Measurements from ENCODE around the gene PHLDB3. TPM values are rescaled to one million over a fixed set of nuclear protein-coding genes. Genes with fewer than 3 reads are reported as not detected.

The PHLDB3 gene
- total RNA-seq, 1 donor from 2014 or later, result 3.4 TPM

DNA sequence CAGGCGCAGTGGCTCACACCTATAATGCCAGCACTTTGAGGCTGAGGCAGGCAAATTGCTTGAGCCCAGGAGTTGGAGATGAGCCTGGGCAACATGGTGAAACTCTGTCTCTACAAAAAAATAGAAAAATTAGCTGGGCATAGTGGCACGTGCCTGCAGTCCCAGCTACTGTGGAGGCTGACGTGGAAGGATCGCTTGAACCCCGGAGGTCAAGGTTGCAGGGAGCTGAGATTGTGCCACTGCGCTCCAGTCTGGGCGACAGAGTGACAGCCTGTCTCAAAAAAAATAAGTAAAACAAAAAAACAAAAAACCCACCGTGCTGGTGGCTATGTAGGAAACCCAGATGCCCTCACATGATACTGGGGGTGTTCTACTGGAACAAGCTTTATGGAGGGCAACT, 16.4 kb downstream of the PHLDB3 start:
- Histone ChIP-seq H3K27me3 (no peaks in the 10 kb centered on the region), H3K4me1 (no peaks in the 10 kb centered on the region), H3K9ac (no peak overlapping the region), H3K4me2 (no peak overlapping the region), H3K79me2 (ENCODE audit: low read depth) (no peaks in the 10 kb centered on the region), H3K9me3 (ENCODE audit: low read depth) (no peaks in the 10 kb centered on the region), H3K36me3 (no peaks in the 10 kb centered on the region), H4K20me1 (ENCODE audit: low read depth) (no peaks in the 10 kb centered on the region), H3K4me3 (no peak overlapping the region), H2AFZ (replicated peaks) (no peak overlapping the region), H3F3A (ENCODE audit: low read depth) (no peaks in the 10 kb centered on the region), H3K27ac (no peak overlapping the region)
- H3K27ac Mint-ChIP-seq, result no peak overlapping the region
- H3K36me3 Mint-ChIP-seq, result no peaks in the 10 kb centered on the region
- no peaks in the 10 kb centered on the region for H3K27me3 Mint-ChIP-seq (ENCODE audit: insufficient read depth, low read depth)
- no peak for DNase-seq (ENCODE audit: low spot score)
- no peaks in the 10 kb centered on the region for H3K9me3 Mint-ChIP-seq
- TF ChIP-seq, protein P1, sequence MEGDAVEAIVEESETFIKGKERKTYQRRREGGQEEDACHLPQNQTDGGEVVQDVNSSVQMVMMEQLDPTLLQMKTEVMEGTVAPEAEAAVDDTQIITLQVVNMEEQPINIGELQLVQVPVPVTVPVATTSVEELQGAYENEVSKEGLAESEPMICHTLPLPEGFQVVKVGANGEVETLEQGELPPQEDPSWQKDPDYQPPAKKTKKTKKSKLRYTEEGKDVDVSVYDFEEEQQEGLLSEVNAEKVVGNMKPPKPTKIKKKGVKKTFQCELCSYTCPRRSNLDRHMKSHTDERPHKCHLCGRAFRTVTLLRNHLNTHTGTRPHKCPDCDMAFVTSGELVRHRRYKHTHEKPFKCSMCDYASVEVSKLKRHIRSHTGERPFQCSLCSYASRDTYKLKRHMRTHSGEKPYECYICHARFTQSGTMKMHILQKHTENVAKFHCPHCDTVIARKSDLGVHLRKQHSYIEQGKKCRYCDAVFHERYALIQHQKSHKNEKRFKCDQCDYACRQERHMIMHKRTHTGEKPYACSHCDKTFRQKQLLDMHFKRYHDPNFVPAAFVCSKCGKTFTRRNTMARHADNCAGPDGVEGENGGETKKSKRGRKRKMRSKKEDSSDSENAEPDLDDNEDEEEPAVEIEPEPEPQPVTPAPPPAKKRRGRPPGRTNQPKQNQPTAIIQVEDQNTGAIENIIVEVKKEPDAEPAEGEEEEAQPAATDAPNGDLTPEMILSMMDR (IDR thresholded peaks at IDR 0.05), result no peak
- TF ChIP-seq EZH2 (IDR thresholded peaks at IDR 0.05) (no peak), EZH2phosphoT487 (IDR thresholded peaks at IDR 0.05) (no peak)
- H3K4me1 Mint-ChIP-seq, result no peaks in the 10 kb centered on the region
- no peak overlapping the region for H3K4me3 Mint-ChIP-seq

DNA sequence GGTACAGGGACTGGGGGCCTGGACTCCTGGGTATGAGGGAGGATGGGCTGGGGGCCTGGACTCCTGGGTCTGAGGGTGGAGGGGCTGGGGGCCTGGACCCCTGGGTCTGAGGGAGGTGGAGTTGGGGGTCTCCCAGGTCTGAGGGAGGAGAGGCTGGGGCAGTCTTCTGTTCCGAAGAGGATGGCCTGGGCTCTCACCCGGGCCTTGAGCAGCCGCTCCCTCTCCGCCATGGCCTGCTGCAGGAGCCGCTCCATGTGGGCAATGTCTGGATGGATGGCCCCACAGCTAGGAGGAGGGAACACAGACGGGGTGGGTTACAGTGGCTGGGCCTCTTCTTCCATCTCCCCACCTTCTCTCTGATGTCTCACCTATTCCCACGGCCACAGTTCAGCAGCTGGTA, 18.1 kb downstream of the PHLDB3 start:
- no peaks in the 10 kb centered on the region for H3K27me3 ChIP-seq
- H3K79me2 ChIP-seq (ENCODE audit: low read depth), result no peaks in the 10 kb centered on the region
- no peaks in the 10 kb centered on the region for H4K20me1 ChIP-seq (ENCODE audit: low read depth)
- H3K9ac ChIP-seq, result no peak overlapping the region
- no peaks in the 10 kb centered on the region for H3K4me1 Mint-ChIP-seq
- H3K4me1 ChIP-seq, result no peaks in the 10 kb centered on the region
- no peak overlapping the region for H3K27ac Mint-ChIP-seq
- DNase-seq (ENCODE audit: low spot score), result no peak
- no peak overlapping the region for H3K4me2 ChIP-seq
- H3K9me3 ChIP-seq (ENCODE audit: low read depth), result no peaks in the 10 kb centered on the region
- TF ChIP-seq EZH2phosphoT487 (IDR thresholded peaks at IDR 0.05) (no peak), EZH2 (IDR thresholded peaks at IDR 0.05) (no peak)
- TF ChIP-seq, protein P1 (IDR thresholded peaks at IDR 0.05), result no peak
- H3K9me3 Mint-ChIP-seq, result no peaks in the 10 kb centered on the region
- no peak overlapping the region for H3K4me3 Mint-ChIP-seq
- H3K27me3 Mint-ChIP-seq (ENCODE audit: insufficient read depth, low read depth), result no peaks in the 10 kb centered on the region
- H3K36me3 ChIP-seq, result no peaks in the 10 kb centered on the region
- no peak overlapping the region for H2AFZ ChIP-seq (replicated peaks)
- no peaks in the 10 kb centered on the region for H3F3A ChIP-seq (ENCODE audit: low read depth)
- no peak overlapping the region for H3K4me3 ChIP-seq
- no peaks in the 10 kb centered on the region for H3K36me3 Mint-ChIP-seq
- no peak overlapping the region for H3K27ac ChIP-seq

- no peak overlapping the region for H3K27ac Mint-ChIP-seq
- Histone ChIP-seq H3K9me3 (ENCODE audit: low read depth) (no peaks in the 10 kb centered on the region), H3F3A (ENCODE audit: low read depth) (no peaks in the 10 kb centered on the region), H4K20me1 (ENCODE audit: low read depth) (no peaks in the 10 kb centered on the region), H3K79me2 (ENCODE audit: low read depth) (no peaks in the 10 kb centered on the region), H3K27me3 (no peaks in the 10 kb centered on the region), H3K4me2 (no peak overlapping the region), H3K27ac (no peak overlapping the region), H3K4me1 (no peaks in the 10 kb centered on the region), H2AFZ (replicated peaks) (no peak overlapping the region), H3K4me3 (no peak overlapping the region), H3K9ac (no peak overlapping the region), H3K36me3 (no peaks in the 10 kb centered on the region)
- no peak for DNase-seq (ENCODE audit: low spot score)
- no peaks in the 10 kb centered on the region for H3K9me3 Mint-ChIP-seq
- H3K27me3 Mint-ChIP-seq (ENCODE audit: insufficient read depth, low read depth), result no peaks in the 10 kb centered on the region
- H3K4me1 Mint-ChIP-seq, result no peaks in the 10 kb centered on the region
- TF ChIP-seq, protein P1 (IDR thresholded peaks at IDR 0.05), result no peak
- TF ChIP-seq EZH2phosphoT487 (IDR thresholded peaks at IDR 0.05), result no peak
- TF ChIP-seq EZH2 (IDR thresholded peaks at IDR 0.05), result no peak
- H3K4me3 Mint-ChIP-seq, result no peak overlapping the region
- H3K36me3 Mint-ChIP-seq, result no peaks in the 10 kb centered on the region
Observed at GRCh38 chr19:43485951-43486350, 18.6 kb downstream of the PHLDB3 start.

Measured in neural progenitor cell (in vitro differentiated cells).